GM23248 (cell line): ENCODE results near the gene SGK1.

Experiments used
- EZH2 ChIP-seq: fragments of 200-600 bp; sonication (generic); IDR thresholded peaks from 2 replicates; pipeline ENCODE4 v1.6.1; 2018; ENCODE audit warnings: antibody characterized with exemption, mild to moderate bottlenecking; ENCODE audit not compliant: insufficient read depth, poor library complexity, severe bottlenecking
- EZH2phosphoT487 ChIP-seq: fragments of 200-600 bp; sonication (generic); IDR thresholded peaks from 2 replicates; pipeline ENCODE4 v1.6.1; 2018; ENCODE audit warnings: antibody characterized with exemption, moderate library complexity, mild to moderate bottlenecking, low read depth; ENCODE audit not compliant: insufficient read depth

- TF ChIP-seq EZH2 (no peak), EZH2phosphoT487 (no peak)
Measured at GRCh38 chr6:134217798-134218140, 100.1 kb downstream of the SGK1 start.
